SU-DHL-6 (cell line): ENCODE data around the gene TMC6.

ENCODE experiments used
- H2AFZ ChIP-seq: fragments of 200-600 bp; sonication (generic); 2 replicates; pipeline ENCODE4 v1.6.1; 2014; ENCODE audit warnings: low read depth, mild to moderate bottlenecking, moderate library complexity, mixed read lengths, antibody characterized with exemption, low read length; ENCODE audit not compliant: severe bottlenecking
- H3F3A ChIP-seq: fragments of 200-600 bp; shearing (Covaris generic); 2 replicates; pipeline ENCODE4 v1.6.0; 2016; ENCODE audit warnings: antibody characterized with exemption, mild to moderate bottlenecking; ENCODE audit not compliant: insufficient read depth
- H3K27ac ChIP-seq: fragments of 200-600 bp; sonication (generic); 2 replicates; pipeline ENCODE4 v1.5.1; 2016; ENCODE audit warnings: low read depth, mild to moderate bottlenecking, low read length, moderate library complexity, mixed read lengths
- H3K27me3 ChIP-seq: fragments of 200-600 bp; sonication (generic), shearing (Covaris generic); 2 replicates; pipeline ENCODE4 v1.6.0; 2014; ENCODE audit warnings: mild to moderate bottlenecking, low read length
- H3K36me3 ChIP-seq: fragments of 200-600 bp; sonication (generic); 2 replicates; pipeline ENCODE4 v1.6.1; 2014; ENCODE audit warnings: mild to moderate bottlenecking, low read length, mixed read lengths
- H3K4me2 ChIP-seq: fragments of 300-600, 200-600 bp; shearing (Covaris generic), sonication (generic); 2 replicates; pipeline ENCODE4 v1.6.0; 2014; ENCODE audit warnings: low read length, low read depth, mild to moderate bottlenecking; ENCODE audit not compliant: poor library complexity, severe bottlenecking
- H3K4me3 ChIP-seq: fragments of 200-600 bp; sonication (generic); 2 replicates; pipeline ENCODE4 v1.5.1; 2014; ENCODE audit warnings: antibody characterized with exemption, low read length, mild to moderate bottlenecking, mixed read lengths; ENCODE audit not compliant: insufficient read depth, poor library complexity, severe bottlenecking
- H3K79me2 ChIP-seq: fragments of 200-600 bp; sonication (generic); 2 replicates; pipeline ENCODE4 v1.6.1; 2014; ENCODE audit warnings: mild to moderate bottlenecking, low read length, moderate library complexity; ENCODE audit not compliant: insufficient read depth
- H3K9ac ChIP-seq: fragments of 200-600 bp; sonication (generic); 2 replicates; pipeline ENCODE4 v1.7.0; 2014; ENCODE audit warnings: mild to moderate bottlenecking, low read length
- H3K9me2 ChIP-seq: fragments of 200-600 bp; sonication (generic); replicated peaks from 2 replicates; pipeline ENCODE4 v1.6.1; 2014; ENCODE audit warnings: low read length; ENCODE audit not compliant: insufficient read depth
- H3K9me3 ChIP-seq: fragments of 200-600 bp; sonication (generic); 2 replicates; pipeline ENCODE4 v1.6.1; 2014; ENCODE audit warnings: low read length, mixed read lengths; ENCODE audit not compliant: insufficient read depth
- H4K20me1 ChIP-seq: fragments of 200-600 bp; sonication (generic); 2 replicates; pipeline ENCODE4 v1.6.1; 2014; ENCODE audit warnings: low read depth, mild to moderate bottlenecking, antibody characterized with exemption, low read length, moderate library complexity, mixed read lengths
- CTCF ChIP-seq: fragments of 200-600 bp; sonication (generic); IDR thresholded peaks from one replicate; pipeline ENCODE4 v1.5.1; 2017; ENCODE audit warnings: antibody characterized with exemption, mild to moderate bottlenecking, low read length, moderate library complexity; ENCODE audit not compliant: insufficient read depth, poor library complexity, severe bottlenecking
- EZH2phosphoT487 ChIP-seq: fragments of 200-600 bp; sonication (generic), shearing (Covaris generic); conservative IDR thresholded peaks from 2 replicates; pipeline ENCODE4 v1.6.1; 2018; ENCODE audit warnings: mild to moderate bottlenecking, antibody characterized with exemption, low read length, moderate library complexity, mixed read lengths

TMC6 gene

DNA sequence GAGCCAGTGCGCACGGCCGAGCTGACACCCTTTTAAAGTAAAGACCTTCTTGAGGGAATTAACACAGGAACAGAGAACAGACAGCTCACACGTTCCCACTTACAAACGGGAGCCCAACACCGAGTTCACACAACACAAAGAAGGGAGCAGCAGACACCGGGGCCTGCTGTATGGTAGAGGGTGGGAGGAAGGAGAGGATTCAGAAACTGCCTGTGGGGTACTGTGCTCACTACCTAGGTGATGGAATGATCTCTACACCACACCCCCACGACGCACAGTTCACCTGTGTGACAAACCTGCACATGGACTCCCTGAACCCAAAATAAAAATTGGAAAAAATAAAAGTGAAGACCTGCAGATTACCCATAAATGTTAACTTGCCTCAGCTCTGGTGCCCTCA, 32.5 kb downstream of the TMC6 start:
- Histone ChIP-seq H3K9ac (no peak overlapping the region), H2AFZ (no peak overlapping the region), H3K27me3 (no peaks in the 10 kb centered on the region), H3K9me2 (no peaks in the 10 kb centered on the region), H3F3A (no peaks in the 10 kb centered on the region), H3K79me2 (no peaks in the 10 kb centered on the region), H3K4me3 (no peak overlapping the region), H4K20me1 (no peaks in the 10 kb centered on the region), H3K9me3 (no peaks in the 10 kb centered on the region), H3K36me3 (no peaks in the 10 kb centered on the region), H3K4me2 (no peak overlapping the region), H3K27ac (no peak overlapping the region)
- TF ChIP-seq EZH2phosphoT487 (no peak), CTCF (no peak)

DNA sequence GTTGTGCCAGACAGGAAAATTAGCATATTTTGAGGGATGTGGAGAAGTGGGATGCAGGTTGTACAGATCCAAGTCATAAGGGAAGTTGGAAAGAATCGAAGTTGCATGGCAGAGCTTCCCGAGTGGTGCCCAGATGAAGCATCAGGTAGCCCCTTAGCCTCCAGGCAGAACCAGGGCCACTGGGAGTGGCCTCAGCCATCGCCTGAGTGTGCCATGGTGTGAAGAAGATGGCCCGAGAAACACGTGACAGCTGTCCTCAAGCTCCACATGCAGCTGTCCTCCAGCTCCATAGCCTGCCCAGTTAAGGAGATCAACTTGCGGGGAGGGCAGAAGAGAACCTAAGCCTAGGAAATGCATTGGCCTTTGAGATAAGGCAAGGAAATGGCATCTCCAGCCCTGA, 33.5 kb downstream of the TMC6 start:
- Histone ChIP-seq H3K9me2 (no peaks in the 10 kb centered on the region), H3K4me2 (no peak overlapping the region), H3K9me3 (no peaks in the 10 kb centered on the region), H3K9ac (no peak overlapping the region), H3K27ac (no peak overlapping the region), H3K36me3 (no peaks in the 10 kb centered on the region), H4K20me1 (no peaks in the 10 kb centered on the region), H2AFZ (no peak overlapping the region), H3F3A (no peaks in the 10 kb centered on the region), H3K79me2 (no peaks in the 10 kb centered on the region), H3K4me3 (no peak overlapping the region), H3K27me3 (no peaks in the 10 kb centered on the region)
- no peak for TF ChIP-seq CTCF
- TF ChIP-seq EZH2phosphoT487: no peak

- Histone ChIP-seq H3K27ac (no peak overlapping the region), H3K27me3 (no peaks in the 10 kb centered on the region), H3K4me2 (no peak overlapping the region), H3K9me2 (no peaks in the 10 kb centered on the region), H3K9ac (no peak overlapping the region), H4K20me1 (no peaks in the 10 kb centered on the region), H2AFZ (no peak overlapping the region), H3K36me3 (no peaks in the 10 kb centered on the region), H3K4me3 (no peak overlapping the region), H3K9me3 (no peaks in the 10 kb centered on the region), H3K79me2 (no peaks in the 10 kb centered on the region), H3F3A (no peaks in the 10 kb centered on the region)
- TF ChIP-seq EZH2phosphoT487: no peak
Observed at GRCh38 chr17:78092794-78093324, 35.7 kb downstream of the TMC6 start.

DNA sequence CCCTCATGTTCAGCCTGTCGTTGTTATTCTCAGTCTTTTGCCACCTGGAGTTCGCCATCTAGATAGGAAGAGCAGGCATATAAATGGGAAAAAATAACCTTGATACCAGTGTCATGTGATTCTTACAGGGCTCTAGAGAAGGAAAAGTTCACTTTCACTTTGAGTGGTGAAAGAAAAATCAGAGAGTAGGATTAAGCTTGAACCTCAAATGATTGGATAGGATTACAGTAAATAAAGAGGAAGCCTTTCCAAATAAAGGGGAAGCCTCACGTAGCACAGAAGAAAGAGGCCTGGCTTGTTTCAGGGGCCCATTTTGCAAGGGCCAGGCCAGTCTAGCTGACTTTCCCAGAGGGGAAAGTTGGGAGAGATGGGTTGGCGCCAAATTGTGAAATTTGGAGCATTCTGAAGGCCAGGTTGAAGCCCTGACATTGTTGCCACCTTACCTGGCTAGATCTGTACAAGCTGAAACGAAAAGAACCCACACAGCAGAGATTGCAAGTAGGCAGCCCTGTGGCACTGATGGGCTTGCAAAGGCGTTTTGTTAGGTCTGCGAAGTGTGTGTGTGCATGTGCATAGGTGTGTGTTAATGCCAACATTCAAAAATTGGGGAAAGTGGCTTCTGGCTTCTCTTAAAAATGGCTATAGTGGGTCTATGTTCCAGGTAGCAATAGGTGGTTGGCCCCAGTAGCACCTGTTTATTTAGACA, 38.8 kb downstream of the TMC6 start:
- Histone ChIP-seq H3K9ac (no peak overlapping the region), H3K79me2 (no peaks in the 10 kb centered on the region), H3K9me3 (no peaks in the 10 kb centered on the region), H3K9me2 (no peaks in the 10 kb centered on the region), H3K27me3 (no peaks in the 10 kb centered on the region), H3K27ac (no peak overlapping the region), H3K4me2 (no peak overlapping the region), H4K20me1 (no peaks in the 10 kb centered on the region), H3K36me3 (no peaks in the 10 kb centered on the region), H3F3A (no peaks in the 10 kb centered on the region), H3K4me3 (no peak overlapping the region), H2AFZ (no peak overlapping the region)
- TF ChIP-seq CTCF: no peak
- TF ChIP-seq EZH2phosphoT487: no peak
